PC-9 (cell line): Measurements from ENCODE around the gene OAF. TPM values are rescaled to one million over a fixed set of nuclear protein-coding genes. Genes with fewer than 3 reads are reported as not detected.

Experiments
- BruUV-seq: library from RNA; stranded (reverse); fragments of 400-500 nt; replicated peaks from 2 replicates; lab custom pipeline; 2021; lab: Mats Ljungman, UMichigan
- CTCF ChIA-PET: fragments of 300-600 bp; sonication (Branson Sonifier 250); formaldehyde crosslinking; loops from one replicate; lab custom pipeline; 2022; ENCODE audit warnings: antibody characterized with exemption; lab: Charles Lee
- POLR2A ChIA-PET: fragments of 300-600 bp; sonication (Branson Sonifier 250); formaldehyde crosslinking; loops from one replicate; lab custom pipeline; 2022; ENCODE audit warnings: antibody characterized with exemption; ENCODE audit not compliant: unreplicated experiment; lab: Charles Lee
- DNase-seq, 2 experiments: peaks; one replicate each; pipeline versions ENCODE4 v3.0.0 to v3.0.0-alpha.2; 2015 to 2022; ENCODE audit warnings: mixed read lengths in 1 of 2
- H2AFZ ChIP-seq: fragments of 200-600 bp; sonication (generic); 2 replicates; pipeline ENCODE4 v1.8.1; 2017; ENCODE audit warnings: antibody characterized with exemption
- H3F3A ChIP-seq: fragments of 200-600 bp; sonication (generic); 2 replicates; pipeline ENCODE4 v1.8.1; 2017; ENCODE audit warnings: antibody characterized with exemption, mild to moderate bottlenecking, low read depth; ENCODE audit not compliant: insufficient read depth
- H3K27ac ChIP-seq: fragments of 200-600 bp; sonication (generic); 2 replicates; pipeline ENCODE4 v1.6.1; 2016; ENCODE audit warnings: mixed run types
- H3K27me3 ChIP-seq: fragments of 200-600 bp; sonication (generic); 2 replicates; pipeline ENCODE4 v1.6.1; 2016; ENCODE audit warnings: low read depth, mixed run types; ENCODE audit not compliant: insufficient read depth
- H3K36me3 ChIP-seq: fragments of 200-600 bp; sonication (generic); 2 replicates; pipeline ENCODE4 v1.6.1; 2016; ENCODE audit warnings: low read depth, mixed run types
- H3K4me1 ChIP-seq: fragments of 200-600 bp; sonication (generic); replicated peaks from 2 replicates; pipeline ENCODE4 v1.6.1; 2016; ENCODE audit warnings: mixed run types; ENCODE audit not compliant: insufficient read depth
- H3K4me2 ChIP-seq: fragments of 200-600 bp; sonication (generic); 2 replicates; pipeline ENCODE4 v1.6.1; 2017; ENCODE audit warnings: mixed run types
- H3K4me3 ChIP-seq: fragments of 200-600 bp; sonication (generic); 2 replicates; pipeline ENCODE4 v1.6.1; 2016; ENCODE audit warnings: mixed run types
- H3K79me2 ChIP-seq: fragments of 200-600 bp; sonication (generic); 2 replicates; pipeline ENCODE4 v1.6.1; 2017; ENCODE audit warnings: low read depth, mixed run types
- H3K9me2 ChIP-seq: fragments of 200-600 bp; sonication (generic); 2 replicates; pipeline ENCODE4 v1.8.1; 2017; ENCODE audit warnings: mild to moderate bottlenecking; ENCODE audit not compliant: insufficient read depth
- H3K9me3 ChIP-seq: fragments of 200-600 bp; sonication (generic); 2 replicates; pipeline ENCODE4 v1.8.1; 2016; ENCODE audit warnings: low read depth; ENCODE audit not compliant: insufficient read depth
- H4K20me1 ChIP-seq: fragments of 200-600 bp; sonication (generic); 2 replicates; pipeline ENCODE4 v1.8.1; 2017; ENCODE audit not compliant: insufficient read depth
- EZH2 ChIP-seq: fragments of 200-600 bp; sonication (generic); IDR thresholded peaks from 2 replicates; pipeline ENCODE4 v1.8.0; 2017; ENCODE audit warnings: antibody characterized with exemption, low read depth
- intact Hi-C: fragments of 100-400 bp; cut with micrococcal nuclease; formaldehyde crosslinking; loops from one replicate; pipeline ENCODE4 v1.10.0; 2022; ENCODE audit not compliant: unreplicated experiment
- total RNA-seq: library from RNA; stranded (reverse); gene quantifications from 2 replicates; pipeline ENCODE4 v1.2.3, GENCODE V29; 2021
- TF ChIP-seq, protein P1 (sequence below): fragments of 200-600 bp; sonication (generic); conservative IDR thresholded peaks from 2 replicates; pipeline ENCODE4 v1.6.1; 2017; ENCODE audit warnings: mixed run types, antibody characterized with exemption, mild to moderate bottlenecking, moderate library complexity

OAF gene
- total RNA-seq, 1 experiment from 2014 or later = 45.6 TPM

DNA sequence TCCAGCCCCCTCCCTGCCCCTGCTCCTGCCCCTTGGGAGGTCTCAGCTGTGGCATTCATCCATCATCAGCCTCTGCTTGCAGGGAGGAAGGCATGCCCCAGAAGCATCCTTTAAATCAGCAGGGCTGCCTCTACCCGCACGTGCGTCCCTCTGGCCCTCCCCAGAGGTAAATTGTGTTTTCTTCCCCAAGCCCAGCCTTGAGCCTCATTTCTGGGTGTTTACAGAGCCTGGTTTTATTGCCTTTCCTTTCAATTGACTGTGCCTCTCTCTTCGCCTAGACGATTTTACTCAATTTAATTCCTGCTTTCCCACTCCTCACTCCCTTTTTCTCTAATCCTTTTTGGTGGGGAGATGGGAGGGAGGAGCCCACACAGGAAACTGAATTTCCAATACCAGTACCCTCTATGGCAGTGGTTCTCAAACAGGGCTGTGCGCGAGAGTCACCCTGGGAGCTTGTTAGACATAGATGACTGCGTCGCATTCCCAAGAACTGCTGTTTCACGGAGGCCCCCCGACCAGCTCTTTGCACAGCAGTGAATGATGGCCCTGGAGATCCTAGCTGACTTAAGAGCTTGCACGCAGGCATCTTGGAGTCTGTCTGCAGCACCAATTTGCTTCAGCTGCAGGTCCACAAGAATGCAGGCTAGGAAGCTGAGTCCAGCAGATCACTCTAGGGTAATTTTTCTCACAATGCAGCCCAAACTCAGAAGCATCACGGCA lies 15.1 kb upstream of the OAF start:
- H2AFZ ChIP-seq = no peak overlapping the region
- no peak for DNase-seq
- H3K27ac ChIP-seq = no peak overlapping the region
- no peaks in the 10 kb centered on the region for H3F3A ChIP-seq
- no peak overlapping the region for H3K4me2 ChIP-seq
- no peaks in the 10 kb centered on the region for H3K9me2 ChIP-seq
- H3K4me3 ChIP-seq = no peak overlapping the region
- CTCF ChIA-PET = interaction anchor here (0.6 kb wide), 1 partner anchor 10 kb away, joined by 5 read pairs; no protein-coding TSS in a partner anchor
- no peaks in the 10 kb centered on the region for H3K36me3 ChIP-seq
- no peaks in the 10 kb centered on the region for H4K20me1 ChIP-seq
- TF ChIP-seq EZH2 = no peak
- TF ChIP-seq, protein P1, sequence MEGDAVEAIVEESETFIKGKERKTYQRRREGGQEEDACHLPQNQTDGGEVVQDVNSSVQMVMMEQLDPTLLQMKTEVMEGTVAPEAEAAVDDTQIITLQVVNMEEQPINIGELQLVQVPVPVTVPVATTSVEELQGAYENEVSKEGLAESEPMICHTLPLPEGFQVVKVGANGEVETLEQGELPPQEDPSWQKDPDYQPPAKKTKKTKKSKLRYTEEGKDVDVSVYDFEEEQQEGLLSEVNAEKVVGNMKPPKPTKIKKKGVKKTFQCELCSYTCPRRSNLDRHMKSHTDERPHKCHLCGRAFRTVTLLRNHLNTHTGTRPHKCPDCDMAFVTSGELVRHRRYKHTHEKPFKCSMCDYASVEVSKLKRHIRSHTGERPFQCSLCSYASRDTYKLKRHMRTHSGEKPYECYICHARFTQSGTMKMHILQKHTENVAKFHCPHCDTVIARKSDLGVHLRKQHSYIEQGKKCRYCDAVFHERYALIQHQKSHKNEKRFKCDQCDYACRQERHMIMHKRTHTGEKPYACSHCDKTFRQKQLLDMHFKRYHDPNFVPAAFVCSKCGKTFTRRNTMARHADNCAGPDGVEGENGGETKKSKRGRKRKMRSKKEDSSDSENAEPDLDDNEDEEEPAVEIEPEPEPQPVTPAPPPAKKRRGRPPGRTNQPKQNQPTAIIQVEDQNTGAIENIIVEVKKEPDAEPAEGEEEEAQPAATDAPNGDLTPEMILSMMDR = no peak
- peaks cover 11% of the 10 kb centered on the region; the same call in 1 of the 2 replicates for H3K27me3 ChIP-seq
- H3K9me3 ChIP-seq = no peaks in the 10 kb centered on the region
- no TSS peak for BruUV-seq
- H3K79me2 ChIP-seq = no peaks in the 10 kb centered on the region
- intact Hi-C loops = no loop called here
- POLR2A ChIA-PET = no interaction called here
- no peaks in the 10 kb centered on the region for H3K4me1 ChIP-seq

DNA sequence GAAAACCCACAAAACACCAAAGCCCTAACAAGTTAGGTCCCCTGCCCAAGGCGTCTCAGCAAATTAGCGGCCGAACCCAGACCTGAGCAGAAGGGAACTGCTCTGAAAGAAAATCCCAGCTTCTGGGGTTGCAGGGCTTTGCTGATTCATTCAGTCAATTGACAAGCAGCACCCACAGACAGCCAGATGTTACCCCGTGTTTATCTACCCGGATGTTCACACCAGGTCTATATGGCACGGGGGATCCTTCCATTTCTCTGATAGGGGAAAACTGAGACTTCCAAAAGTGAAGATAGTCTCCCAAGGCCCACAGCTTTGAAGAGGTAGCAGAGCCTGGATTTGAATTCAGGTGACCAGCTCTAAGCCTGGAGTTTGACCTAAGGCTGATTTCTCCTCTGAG lies 14.0 kb upstream of the OAF start:
- CTCF ChIA-PET = no interaction called here

DNA sequence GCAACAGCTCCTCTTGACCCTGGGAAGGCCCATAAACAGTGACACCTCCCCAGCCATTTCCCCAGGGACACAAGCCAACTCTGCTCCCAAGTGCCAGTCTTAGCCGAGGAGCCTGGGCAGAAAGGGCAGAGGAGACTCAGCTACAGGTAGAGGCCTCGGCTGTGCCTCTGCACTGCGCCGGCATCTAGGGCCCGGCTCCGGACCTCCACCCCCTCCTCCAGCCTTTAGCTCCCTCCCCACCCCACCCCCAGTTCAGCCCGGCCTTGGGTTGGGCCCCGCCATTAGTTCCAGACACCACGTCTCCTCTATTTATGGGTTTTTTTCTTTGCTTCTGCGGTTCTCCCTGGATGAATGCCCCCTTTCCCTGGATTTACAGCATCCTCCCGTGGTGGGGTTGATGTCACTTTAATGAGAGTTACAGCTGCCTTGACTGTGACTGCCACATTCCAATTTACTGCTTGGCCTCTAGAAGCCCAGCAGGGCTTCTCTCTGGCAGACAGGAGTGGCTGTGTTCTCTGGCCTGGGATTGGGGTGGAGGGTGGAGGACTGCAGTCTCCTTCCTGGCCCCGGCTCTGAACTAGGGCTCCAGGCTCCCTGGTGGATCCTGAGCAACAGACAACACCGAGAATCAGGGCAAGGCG lies 13.5 kb upstream of the OAF start:
- Histone ChIP-seq H3F3A (no peaks in the 10 kb centered on the region), H3K4me2 (no peak overlapping the region), H2AFZ (no peak overlapping the region), H3K36me3 (no peaks in the 10 kb centered on the region), H3K4me1 (no peaks in the 10 kb centered on the region), H3K9me3 (no peaks in the 10 kb centered on the region), H4K20me1 (no peaks in the 10 kb centered on the region), H3K79me2 (no peaks in the 10 kb centered on the region), H3K27ac (no peak overlapping the region), H3K4me3 (no peak overlapping the region), H3K27me3 (peaks cover 7% of the 10 kb centered on the region; the same call in 1 of the 2 replicates), H3K9me2 (no peaks in the 10 kb centered on the region)
- BruUV-seq = no TSS peak
- POLR2A ChIA-PET = no interaction called here
- intact Hi-C loops = no loop called here
- TF ChIP-seq, protein P1 = no peak
- no peak for TF ChIP-seq EZH2
- DNase-seq = no peak
- CTCF ChIA-PET = no interaction called here

More for the DNA sequence above, 14.0 kb upstream of the OAF start:
- no peak overlapping the region for H3K27ac ChIP-seq
- no peaks in the 10 kb centered on the region for H3K36me3 ChIP-seq
- no peaks in the 10 kb centered on the region for H3K9me2 ChIP-seq
- POLR2A ChIA-PET = no interaction called here
- intact Hi-C loops = no loop called here
- no TSS peak for BruUV-seq
- no peaks in the 10 kb centered on the region for H3K79me2 ChIP-seq
- H2AFZ ChIP-seq = no peak overlapping the region
- no peak overlapping the region for H3K4me3 ChIP-seq
- peaks cover 7% of the 10 kb centered on the region; the same call in 1 of the 2 replicates for H3K27me3 ChIP-seq
- H3K9me3 ChIP-seq = no peaks in the 10 kb centered on the region
- no peak for DNase-seq
- no peaks in the 10 kb centered on the region for H3F3A ChIP-seq
- H4K20me1 ChIP-seq = no peaks in the 10 kb centered on the region
- TF ChIP-seq, protein P1 = no peak
- no peak for TF ChIP-seq EZH2
- no peak overlapping the region for H3K4me2 ChIP-seq
- H3K4me1 ChIP-seq = no peaks in the 10 kb centered on the region
